Measurements from ENCODE around the gene KCNK10.

The KCNK10 gene

DNA sequence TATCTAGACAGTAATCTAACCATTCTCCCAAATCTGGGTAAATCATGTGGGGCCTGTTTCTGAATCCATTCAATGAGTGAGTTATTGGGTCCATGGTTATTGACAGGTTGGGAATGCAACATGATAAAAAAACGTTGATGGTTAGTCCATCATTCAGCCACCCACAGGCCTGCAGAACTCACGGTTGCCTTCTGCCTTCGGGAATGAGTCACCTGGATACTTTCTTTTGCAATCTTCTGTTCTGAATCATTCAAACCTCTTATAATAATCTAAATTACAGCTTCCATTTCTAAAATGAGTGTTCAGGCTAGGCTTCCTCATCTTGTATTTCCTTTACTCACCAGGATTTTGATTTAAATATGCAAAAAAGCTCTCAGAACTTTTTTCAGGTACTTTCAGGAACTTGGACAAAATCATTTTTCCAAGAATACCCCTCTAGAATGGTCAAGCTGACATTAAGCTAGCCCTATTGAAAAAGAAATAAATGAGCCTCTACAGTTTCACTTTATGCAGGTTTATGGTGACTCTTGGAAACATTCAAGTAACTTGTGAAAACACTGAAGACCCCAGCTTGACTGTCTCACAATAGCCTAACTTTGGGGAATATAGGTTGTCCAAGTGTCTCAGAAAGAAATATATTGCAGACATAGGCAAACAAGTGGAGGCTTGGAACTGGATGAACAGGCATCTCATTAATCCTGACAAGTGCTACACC lies 94.4 kb downstream of the KCNK10 start:
- no peak for DNase-seq (ENCODE audit: low read depth in 2 of 2)

DNA sequence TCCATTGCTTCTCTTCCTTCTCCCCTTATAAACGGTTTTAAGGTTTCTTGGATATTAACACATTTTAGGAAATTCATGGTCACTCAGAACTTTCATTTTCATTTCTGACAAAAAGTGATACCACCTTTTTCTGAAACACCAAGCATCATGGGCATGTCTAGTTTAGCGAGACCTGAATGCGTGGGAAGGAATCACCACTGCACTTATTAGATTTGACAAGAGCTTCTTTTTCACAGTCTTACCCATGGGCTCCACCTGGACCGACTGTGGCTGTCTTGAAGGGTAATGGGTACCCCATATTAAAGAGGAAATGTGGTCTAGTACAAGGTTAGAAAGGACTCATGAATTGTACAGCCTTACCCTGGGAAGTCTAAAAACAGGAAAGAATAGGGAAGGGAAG lies 95.4 kb downstream of the KCNK10 start:
- DNase-seq (ENCODE audit: low read depth in 2 of 2): no peak

DNA sequence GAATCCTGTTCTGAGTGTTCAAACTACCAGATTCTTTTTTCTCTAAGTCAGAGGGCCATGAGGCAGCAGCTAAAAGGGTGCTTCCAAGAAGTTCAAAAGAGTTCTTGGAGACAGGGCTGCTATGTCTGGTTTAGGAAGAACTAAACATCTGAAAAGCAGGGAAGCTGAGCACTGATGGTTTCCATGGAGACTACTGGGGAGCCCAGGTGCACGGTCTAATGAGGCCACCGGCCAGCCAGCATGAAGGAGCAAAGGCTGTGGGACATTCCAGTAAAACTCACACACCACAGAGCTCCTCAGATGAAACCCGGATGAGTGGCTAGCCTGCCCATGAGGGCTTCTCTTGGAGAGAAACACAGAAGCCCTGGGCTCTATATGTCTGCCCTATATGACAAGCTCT lies 97.3 kb downstream of the KCNK10 start:
- no peak for DNase-seq (ENCODE audit: low read depth in 2 of 2)

DNA sequence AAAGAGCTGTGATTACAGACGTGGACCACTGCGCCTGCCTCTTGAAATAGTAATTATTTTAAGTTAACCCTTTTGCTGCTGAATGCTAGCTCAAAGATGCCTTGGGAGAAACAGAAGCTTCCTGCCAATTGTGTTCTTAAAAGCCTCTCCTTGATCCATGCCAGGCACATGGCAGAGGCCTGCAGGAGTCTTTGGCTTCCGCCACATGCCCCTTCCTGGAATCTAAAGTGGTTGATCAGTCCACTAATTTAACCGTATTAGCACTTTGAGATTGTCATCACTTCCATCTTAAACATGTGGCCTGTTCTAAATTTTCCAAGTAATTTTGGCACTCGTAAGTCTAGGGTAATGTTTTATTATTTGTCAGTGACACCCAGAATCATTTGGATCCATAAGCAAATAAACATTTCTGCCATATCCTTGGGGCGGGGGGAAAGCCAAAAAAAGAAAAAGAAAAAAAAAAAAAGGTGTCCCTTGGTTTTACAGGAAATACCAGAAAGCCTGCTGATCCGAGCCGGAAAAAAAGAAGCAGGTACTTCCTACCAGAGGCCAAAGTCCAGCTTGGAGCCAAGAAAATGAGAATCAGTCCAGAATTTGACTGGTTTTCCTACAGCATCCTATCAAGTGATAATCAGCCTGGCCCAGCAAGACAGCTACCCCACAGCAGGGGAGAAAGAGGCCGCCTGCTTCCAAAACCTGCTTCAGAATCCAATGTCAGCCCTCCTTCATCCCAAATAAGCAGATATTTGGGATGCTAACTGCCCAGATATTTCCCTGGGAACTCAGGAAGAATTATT lies 104.8 kb downstream of the KCNK10 start:
- DNase-seq (ENCODE audit: low read depth in 2 of 2): no peak

DNA sequence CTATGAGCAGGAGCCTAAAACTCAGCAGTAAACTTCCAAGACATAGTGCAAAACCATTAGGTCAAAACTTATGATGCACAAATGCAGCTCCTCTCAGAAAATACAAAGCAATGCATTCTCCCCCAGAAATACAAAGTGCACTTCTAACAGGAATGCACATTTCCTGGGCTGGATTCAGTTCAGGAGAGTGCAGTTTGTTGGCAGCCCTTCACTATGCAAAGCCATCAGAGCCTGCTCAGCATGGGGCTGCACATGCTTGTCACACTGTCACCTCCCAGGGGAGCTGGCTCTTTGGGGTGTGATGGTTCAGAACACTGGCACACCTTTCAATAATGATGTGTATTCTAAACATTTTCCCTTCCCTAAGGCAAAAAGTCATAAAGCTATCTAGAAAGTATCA lies 110.4 kb downstream of the KCNK10 start:
- DNase-seq (ENCODE audit: low read depth in 2 of 2): no peak

DNA sequence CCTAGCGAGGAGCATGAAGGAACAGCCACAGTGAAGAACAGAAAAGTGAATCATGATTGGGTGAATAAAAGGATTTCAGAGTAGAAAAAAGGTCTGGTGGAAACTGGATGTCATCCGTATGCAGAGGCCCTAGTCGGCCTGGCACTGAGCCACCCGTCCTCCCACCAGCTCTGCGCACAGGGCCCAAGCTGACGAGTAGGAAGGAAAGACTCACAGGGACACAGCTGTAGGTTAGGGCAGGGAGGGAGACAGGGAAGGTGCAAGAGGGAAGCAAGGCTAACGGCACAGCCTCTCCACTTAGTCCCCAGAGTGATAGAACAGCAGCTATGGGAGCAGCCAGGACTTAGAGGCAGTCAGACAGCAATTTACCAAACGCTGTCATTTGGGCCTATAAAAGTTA lies 112.6 kb downstream of the KCNK10 start:
- no peak for DNase-seq (ENCODE audit: low read depth in 2 of 2)

DNA sequence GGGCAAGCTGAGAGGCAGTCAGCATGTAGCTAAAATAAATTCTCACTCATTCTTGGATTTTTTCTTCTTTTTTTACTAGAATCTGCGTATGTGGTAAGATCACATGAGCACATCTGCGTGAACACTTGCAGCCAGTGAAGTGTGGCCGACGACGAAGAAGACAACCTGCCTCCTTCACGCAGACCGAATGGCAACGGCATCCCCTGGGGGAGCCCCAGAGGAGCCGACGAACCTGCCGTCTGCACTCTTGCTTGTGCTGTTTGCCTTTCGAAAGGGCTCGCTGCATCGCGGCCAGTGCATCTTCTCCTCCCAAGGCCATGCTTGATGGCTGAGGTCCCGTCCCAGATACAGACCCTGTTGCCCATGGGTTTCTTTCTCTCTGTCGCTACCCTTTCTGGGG lies 113.8 kb downstream of the KCNK10 start:
- DNase-seq (ENCODE audit: low read depth in 2 of 2): no peak

DNA sequence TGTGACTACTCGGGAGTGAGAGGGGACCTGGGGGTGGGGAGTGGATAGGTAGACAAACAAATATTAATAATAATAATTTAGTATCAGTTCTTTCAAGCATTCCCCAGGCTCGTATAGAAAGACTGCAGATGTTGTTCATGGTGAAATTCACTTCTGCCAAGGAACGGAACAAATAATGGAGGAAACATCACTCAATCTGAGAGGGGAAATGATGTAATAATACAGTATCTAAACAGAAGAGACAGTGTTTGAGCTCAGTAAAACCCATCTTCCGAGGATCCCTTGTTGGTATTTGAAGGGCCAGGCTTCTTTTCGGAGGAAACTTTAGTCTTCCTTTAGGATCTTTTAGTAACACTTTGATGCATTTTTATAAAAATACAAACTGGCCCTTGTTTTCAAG lies 114.2 kb downstream of the KCNK10 start:
- no peak for DNase-seq (ENCODE audit: low read depth in 2 of 2)

DNA sequence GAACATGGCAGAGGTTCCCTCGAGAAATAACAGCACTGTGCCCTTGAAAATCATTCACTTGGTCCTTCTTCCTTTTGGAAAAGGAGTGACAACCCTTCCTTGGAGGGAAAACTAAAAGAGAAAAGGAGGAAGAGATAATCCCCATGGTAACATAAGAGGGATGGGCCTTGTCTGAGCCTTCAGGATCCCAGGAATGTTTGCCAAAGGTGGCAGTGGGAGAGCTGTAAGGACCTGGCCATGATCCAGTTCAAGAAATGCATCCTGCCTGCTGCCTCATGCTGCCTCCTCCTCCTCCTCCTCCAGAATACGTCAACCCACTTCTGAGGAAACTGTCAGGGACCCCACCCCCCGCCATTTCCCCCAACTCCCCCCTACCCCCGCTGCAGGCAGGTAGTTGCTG lies 118.8 kb downstream of the KCNK10 start:
- DNase-seq (ENCODE audit: low read depth in 2 of 2): no peak

DNA sequence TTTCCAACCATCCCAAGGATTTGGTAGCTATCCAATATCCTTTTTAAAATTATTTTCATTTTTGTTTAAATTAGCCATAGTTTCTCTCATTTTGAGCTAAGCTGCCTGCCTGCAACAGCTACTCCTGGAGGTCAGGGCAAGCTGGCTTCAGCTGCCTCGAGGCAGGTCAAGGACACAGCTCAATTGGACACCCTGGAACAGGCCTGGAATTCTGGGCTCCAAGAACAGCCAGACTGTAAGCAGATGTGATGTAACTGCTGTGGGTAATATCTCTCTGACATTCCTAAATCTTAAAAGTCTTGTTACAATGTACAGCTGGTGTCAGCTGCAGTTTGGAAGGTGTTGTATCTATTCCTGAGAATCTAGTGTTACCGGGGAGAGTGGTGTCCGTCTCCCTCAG lies 119.8 kb downstream of the KCNK10 start:
- no peak for DNase-seq (ENCODE audit: low read depth in 2 of 2)

DNA sequence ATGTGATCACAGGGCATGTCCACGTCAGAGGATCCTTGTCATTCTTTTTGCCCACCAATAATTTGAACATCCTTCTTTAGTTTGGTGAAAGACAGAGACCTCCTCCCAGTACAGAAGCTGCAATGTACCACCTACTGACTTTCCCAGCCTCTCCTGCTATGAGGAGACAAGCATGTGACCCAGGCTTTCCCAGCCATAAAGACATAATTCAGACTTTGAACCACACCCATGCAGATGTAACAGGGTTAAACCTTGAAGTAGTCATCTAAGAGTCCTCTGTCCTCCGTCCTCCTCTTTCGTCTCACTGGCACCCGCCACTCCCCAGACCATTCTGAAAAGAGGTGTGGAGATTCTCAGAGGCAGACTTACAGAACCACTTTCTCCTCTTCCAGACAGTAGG lies 120.8 kb downstream of the KCNK10 start:
- DNase-seq (ENCODE audit: low read depth in 2 of 2): no peak

DNA sequence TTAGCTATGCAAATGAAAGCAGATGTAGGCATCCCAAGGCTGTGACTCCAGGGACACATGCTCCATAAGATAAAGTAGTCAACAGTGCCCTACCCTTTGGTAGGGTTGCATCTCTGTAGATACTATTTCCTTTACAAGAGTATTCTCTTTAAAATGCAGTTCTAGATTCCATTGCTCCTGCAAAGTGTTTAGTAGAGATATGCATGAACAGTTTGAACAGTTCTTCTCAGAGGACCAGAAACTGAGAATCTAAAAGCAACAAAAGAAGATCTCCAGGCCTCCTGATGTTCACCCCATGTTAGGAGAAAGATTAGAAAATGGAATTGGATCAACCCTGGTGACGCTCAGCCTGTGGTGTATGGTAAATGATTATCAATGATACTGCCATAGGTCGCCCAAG lies 121.2 kb downstream of the KCNK10 start:
- no peak for DNase-seq (ENCODE audit: low read depth in 2 of 2)

DNA sequence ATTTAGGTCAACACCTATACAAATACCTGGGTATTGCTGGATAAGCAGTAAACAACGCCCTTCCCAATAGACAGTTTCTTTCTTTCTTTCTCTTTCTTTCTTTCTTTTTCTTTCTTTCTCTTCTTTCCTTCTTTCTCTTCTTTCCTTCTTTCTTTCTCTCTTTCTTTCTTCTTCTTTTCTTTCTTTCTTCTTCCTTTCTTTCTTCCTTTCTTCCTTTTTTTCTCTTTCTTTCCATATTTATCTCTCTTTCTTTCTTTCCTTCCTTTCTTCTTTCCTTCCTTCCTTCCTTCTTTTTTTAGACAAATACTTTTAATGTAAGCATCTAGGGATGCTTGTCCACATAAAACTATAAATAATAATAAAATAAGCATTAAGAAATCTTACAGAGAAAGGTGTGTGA lies 123.2 kb downstream of the KCNK10 start:
- DNase-seq (ENCODE audit: low read depth in 2 of 2): no peak

DNA sequence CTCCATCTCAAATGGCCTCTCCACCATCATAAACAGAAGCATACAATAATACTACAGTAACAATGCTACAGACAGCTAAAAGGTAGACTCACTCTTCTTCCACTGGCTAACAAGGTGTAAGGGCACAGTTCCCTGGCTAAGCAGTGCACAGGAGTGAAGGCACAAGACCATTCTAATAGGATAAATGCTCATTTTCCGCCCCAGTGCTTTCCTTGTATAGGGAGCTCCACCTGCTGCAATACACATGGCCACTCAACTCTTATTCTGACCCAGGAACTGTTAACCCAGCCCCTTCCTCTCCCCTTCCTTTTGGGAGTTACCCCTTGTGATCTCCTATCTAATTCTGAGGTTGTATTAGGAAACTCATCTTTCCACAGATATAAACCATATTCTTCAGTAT lies 124.6 kb downstream of the KCNK10 start:
- no peak for DNase-seq (ENCODE audit: low read depth in 2 of 2)

DNA sequence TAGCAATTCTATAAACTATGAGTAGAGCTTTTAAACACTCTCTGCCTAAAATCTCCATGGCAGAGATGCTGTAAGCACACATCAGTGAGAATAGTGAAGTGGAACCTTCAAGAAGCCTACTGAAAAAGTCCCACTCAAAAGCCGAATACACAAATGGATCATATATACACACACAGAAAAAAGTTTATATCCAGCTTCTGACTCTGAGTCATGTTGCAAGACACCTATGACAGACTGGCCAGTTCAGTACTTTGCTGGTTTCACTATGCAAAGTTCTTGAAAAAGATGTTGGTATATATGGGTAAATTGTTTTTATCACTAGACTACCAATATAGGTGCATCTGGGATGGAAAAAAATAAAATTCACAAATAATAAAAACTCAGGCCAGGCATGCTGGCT lies 126.1 kb downstream of the KCNK10 start:
- DNase-seq (ENCODE audit: low read depth in 2 of 2): no peak

DNA sequence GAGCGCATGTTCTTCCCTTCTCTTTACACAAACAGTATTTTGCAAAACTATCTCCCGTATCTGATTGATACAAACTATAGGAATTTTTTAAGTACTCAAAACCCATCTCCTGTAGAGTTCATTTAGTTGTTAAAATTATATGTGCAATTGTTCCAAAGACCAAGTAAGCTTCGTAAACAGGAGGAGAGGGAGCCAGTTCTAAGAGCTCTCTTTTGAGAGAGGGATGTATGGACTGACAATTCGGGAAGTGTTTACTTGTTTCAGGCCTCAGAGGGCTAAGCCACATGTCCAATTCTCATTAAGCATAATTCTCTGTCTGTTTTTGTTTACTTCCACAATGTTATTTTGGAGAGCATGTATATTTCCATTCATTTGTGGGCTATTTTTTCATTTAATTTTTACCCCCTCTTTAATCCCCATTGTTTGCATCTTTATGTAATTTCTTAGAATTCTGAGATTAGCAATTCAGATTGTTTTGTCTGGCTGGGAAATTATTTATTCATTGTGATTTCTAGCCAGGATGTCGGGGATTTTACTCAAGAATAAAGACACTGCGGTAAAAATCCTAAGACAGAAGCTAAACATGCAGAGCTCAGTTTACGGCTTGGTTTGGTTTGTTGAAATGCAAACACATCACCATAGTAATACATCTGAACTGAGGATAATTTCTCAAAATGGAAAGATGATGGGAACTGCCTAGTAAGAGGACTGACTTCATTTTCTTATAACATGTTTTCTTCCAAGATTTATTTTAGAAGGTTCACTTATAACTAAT lies 126.8 kb downstream of the KCNK10 start:
- DNase-seq (ENCODE audit: low read depth in 2 of 2): no peak

DNA sequence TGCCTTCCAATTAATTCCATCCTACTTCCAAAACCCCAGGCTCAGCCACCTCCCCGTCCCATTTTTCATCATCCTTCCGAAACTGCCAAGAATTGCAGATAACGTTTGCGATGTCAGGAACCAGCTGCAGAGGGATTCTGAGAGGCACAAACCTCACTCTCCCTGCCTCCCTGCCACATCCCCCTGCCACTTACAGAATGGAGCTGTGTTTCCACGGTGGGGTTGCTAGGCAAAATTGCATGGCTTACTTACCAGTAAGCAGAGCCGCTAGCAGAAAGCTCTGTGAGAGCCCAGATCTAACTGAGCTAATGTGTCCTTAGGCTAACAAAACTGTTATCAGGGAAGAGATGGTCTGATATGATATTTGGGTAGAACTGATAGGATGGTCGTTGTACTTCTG lies 127.4 kb downstream of the KCNK10 start:
- DNase-seq (ENCODE audit: low read depth in 2 of 2): no peak

DNA sequence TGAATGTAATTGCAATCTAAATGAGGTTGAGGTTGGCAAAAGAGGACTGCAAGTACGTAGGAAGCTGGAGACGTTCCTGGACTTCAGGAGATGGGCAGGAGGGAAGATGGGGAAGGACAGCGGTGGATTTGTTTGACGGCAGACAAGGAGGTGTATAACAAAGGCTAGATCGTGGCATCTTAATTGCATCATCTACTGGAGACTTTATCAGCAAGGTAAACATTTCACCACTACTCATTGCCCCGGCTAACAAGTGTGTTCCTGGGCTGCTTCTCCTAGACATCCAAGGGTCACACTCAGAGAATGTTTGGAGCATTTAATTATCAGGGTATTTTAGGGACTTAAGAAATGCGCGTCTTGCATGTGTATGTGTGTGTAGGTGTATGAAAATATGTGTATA lies 128.5 kb downstream of the KCNK10 start:
- DNase-seq (ENCODE audit: low read depth in 2 of 2): no peak

DNA sequence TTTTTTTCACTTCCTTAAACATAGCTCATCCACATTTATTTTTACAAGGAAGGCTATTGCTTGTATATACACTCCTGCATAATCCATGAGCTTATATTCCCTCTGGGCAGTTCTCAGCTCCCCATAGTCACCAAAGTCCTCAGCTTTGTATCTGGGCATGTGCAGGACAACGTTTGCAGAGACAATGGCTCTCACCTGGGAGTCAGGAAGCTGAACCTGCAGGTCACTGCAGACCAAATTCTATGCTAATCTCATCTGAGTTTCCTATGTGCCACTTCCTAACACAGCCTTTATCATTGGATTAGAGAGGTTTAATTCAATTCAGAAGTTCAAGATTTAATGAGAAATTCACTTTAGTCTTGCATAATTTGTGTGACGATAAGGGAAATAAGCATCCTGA lies 131.5 kb downstream of the KCNK10 start:
- DNase-seq (ENCODE audit: low read depth in 2 of 2): no peak

DNA sequence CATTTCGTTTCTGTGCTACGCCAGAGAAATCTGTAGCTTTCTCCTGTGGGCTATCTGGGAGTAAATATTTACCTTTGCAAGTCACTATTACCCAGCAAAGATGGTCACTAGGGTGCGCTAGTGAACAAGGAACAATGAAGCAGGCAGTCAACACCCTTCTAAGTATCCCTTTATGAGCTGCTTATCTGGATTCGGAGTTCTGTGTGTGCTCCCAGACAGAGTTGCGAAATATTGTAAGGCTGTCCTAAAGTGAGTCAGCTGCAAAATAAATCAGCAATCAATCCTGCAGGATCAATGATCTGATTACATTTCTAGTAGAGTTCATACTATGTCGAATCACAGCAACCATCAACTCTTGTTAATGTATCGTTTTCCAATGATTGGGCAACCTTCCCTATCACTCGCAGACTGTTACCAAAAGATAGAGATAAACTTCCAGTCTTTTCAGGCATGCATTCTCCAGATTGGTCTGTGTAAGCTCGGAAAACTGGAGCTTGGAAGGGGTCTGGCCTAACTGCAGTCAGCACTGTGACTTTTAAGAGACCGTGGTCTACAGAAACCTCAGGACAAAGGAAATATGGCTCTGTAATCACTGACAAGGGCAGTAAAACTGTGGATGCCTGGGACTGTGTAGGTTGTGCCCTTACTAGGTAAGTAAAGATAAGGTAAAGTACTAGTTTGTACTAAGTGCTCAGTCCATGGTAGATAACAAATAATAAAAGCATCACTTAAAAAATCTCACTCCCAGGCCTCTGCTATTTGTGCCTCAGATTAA lies 133.5 kb downstream of the KCNK10 start:
- DNase-seq (ENCODE audit: low read depth in 2 of 2): peak; percentile 48 to 49

DNA sequence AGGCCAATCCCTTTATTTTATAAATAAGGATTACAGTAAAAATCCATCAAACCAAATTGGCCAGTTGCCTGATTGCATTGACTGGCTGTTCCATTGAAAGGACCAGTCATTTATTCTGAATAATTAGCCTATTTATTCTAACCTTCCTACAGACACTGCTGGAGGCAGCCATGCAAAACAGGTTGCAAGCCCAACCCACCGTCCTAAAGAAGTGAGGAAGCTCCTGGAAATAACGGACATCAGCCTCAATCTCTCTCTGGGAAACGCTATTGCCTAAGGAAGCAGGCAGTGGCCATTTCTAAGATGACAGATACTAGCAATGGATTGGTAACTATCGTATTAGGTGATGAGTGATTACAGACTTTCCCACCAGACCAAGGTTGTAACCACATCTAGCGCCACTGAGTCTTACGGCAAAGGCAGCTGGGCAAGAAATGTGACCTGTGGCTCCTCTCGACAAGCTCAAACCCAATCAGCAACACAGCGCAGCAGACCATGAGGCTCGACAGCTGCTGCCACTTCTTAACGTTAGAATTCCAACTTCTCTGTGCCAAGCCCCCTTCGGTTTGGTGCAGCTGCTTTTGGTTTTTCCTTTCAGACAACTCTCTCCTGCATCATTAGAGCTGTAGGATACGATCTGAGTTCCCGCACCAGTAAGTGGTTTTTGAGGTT lies 134.2 kb downstream of the KCNK10 start:
- no peak for DNase-seq (ENCODE audit: low read depth in 2 of 2)
